Activated CD8-positive, alpha-beta memory T cell treated with anti-CD3 and anti-CD28 coated beads, Interleukin-2, amount 50 U/mL, for 24 hours (primary cell): ENCODE measurements around the gene RNF126.
"Not testable (repeated sequence)": the region's sequence is repeated elsewhere in the genome, so short reads cannot be mapped to it uniquely, and the experiment has no call there.

Experiments used
- DNase-seq: peaks from one replicate; pipeline ENCODE4 v3.0.0-alpha.2; 2020; ENCODE audit errors: extremely low read depth

The RNF126 gene

DNA sequence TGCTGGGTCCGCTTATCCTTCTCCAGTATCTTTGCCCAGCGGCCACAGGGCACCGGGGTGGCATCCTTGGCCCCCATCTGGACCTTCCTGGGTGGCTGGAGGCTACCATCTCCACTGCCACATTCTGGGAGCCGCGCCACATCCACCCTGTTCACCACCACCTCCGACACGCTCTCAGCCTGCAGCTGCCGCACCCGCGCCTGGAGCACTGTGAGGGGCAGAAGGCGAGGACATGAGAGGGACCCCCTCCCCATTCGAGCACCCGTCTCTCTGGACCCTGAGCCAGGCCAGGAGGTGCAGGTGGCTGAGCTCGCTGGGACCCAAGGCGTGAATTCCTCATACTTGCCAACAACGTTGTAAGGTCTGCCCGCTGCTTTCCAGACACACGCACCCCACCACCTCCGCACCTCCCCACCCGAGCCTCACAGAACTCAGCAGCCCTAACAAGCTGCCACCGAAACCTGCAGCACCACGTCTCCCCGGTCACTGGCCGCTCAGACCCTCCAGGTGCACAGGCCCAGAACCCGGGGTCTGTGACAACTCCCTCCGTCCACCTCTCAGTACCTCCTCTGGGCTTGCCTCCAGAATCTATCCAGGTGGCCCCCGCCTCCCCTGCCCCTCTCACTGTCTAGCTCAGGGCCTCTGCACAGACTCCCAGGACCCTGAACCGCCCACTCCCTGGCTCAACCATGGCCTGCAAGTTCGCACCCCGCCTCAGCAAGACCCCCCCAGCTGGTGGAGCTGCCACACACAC lies 32.9 kb downstream of the RNF126 start:
- no peak for DNase-seq

DNA sequence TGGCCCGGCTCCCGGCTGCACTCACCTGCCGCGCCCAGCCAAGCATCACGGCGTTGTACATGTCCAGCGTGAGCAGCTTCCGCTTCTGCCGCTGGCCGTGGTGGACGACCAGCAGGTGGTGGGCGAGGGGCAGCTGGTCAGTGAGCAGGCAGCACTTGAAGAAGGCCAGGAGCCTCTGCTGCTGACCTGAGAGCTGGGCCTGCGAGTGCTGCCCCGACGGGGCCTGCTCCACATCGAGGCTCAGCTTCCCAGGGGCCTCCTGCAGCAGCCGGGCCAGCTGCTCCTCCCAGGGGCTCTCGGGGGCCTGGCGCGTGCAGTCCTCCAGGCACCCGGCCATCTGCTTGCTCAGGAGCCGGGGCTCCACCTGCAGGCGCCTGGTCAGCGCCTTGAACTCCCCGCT lies 33.5 kb downstream of the RNF126 start:
- not testable (repeated sequence) for DNase-seq

- DNase-seq: no peak
Observed at GRCh38 chr19:628168-628567, 34.8 kb downstream of the RNF126 start.

DNA sequence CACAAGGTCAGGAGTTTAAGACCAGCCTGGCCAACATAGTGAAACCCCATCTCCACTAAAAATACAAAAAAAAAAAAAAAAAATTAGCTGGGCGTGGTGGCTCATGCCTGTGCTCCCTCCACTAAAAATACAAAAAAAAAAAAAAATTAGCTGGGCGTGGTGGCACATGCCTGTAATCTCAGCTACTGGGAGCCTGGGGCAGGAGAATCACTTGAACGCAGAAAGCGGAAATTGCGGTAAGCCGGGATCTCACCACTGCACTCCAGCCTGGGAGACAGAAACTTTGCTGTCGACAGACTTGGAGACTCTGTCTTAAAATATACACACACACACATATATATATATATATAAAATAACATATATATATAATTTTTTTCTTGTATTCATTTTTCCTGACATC lies 36.4 kb downstream of the RNF126 start:
- DNase-seq: not testable (repeated sequence)

- no peak for DNase-seq
Observed at GRCh38 chr19:625257-625656, 37.8 kb downstream of the RNF126 start.

- no peak for DNase-seq
Observed at GRCh38 chr19:624433-625109, 38.4 kb downstream of the RNF126 start.

- DNase-seq: no peak
Observed at GRCh38 chr19:623974-624373, 39.0 kb downstream of the RNF126 start.

DNA sequence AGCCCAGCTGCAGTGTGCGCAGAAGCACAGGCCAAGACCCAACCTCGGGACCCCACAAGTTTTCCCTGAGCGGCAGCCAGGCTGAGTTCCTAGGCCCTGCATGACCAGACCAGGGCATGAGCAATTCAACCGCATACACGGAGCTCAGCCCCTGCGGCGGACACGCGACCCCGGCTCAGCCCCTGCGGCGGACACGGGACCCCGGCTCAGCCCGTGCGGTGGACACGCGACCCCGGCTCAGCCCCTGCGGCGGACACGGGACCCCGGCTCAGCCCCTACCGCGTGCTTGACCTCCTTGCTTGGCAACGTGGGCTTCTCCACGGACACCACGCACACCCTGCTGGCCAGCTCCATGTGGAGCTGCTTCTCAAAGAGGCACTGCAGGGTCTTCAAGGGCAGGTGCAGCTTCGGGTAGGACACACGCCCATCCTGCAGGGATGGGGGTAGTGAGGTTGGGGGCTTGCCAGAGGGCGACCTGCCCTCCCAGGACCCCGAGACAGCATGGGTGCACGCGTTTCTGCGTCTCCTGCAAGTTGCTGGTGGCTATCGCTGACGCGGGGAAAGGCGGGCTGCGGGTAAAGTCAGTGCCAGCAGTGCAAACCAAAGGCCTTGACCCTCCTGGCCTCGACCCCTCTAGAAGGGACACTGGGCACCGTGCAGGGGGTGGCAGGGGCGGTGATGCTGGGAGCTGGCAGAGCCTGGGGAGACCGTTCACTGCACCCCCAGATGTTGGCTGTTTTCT lies 39.7 kb downstream of the RNF126 start:
- no peak for DNase-seq

GRCh38 chr19:622666-623065 lies 40.3 kb downstream of the RNF126 start:
- no peak for DNase-seq

GRCh38 chr19:621819-622218 lies 41.2 kb downstream of the RNF126 start:
- DNase-seq: no peak

GRCh38 chr19:621191-621590 lies 41.8 kb downstream of the RNF126 start:
- not testable (repeated sequence) for DNase-seq

DNA sequence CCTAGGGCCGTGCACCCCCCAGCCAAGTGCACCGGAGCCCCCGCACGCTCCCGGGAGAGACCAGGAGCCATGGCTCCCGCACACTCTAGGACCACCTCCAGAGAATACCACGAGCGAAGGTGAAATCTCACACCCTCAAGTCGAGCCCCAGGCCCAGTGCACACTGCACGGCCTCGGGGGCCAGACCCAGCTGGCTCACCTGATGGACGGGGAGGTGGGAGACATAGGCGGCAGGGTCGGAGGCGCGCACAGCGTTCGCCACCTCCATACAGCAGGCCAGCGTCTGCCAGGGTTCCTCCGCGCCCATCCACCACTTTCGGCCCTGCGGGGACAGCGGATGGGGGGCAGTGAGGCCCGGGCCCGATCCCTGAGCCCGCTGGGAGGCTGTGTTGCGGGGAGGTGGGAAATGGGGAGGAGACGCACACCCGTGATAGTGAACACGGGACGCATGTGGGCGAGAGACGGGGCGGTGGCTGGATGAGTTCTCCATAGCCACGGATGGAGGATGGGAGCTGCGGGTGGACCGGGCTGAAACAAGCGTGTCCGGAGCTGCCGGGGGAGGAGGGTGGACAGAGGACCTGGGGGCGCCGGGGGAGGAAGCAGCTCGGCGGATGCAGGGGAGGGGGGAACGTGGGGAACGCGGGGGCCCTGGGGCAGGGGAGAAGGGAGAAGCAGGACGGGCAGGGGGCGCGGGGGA lies 42.7 kb downstream of the RNF126 start:
- DNase-seq: no peak

DNA sequence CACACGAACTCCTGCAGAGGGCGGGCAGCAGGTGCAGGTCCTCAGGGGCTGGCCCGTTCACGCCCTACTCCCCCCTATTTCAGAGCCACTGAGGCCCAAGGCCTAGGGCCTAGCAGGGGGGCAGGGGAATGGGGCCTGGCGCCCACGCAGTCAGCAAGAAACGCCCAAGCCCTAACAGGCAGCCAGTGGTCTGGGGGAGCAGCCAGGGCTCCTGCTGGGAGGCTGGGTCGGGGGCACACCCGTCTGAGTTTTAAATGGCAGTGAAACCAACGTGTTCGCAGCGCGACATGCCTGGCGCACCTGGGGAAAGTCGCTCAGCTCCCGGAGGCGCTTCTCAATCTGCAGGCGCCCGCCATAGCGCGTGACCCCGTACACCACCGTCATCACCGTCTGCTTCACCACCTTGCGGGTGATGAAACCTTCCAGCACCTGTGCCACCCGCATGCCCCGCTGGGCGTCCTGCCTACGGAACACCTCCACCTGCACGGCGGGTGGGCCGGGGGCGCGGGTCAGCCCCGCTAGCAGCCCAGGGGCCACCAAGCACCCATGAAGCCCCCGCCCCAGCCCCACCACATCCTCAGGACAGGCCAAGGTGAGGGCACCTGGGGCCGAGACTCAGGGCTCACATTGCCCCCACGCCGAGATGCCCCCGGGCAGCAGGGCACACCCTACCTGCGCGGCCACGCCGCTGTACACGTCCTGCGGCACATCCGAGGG lies 43.6 kb downstream of the RNF126 start:
- DNase-seq: no peak

GRCh38 chr19:618674-619285 lies 44.2 kb downstream of the RNF126 start:
- DNase-seq: no peak

GRCh38 chr19:618247-618619 lies 44.8 kb downstream of the RNF126 start:
- no peak for DNase-seq

DNA sequence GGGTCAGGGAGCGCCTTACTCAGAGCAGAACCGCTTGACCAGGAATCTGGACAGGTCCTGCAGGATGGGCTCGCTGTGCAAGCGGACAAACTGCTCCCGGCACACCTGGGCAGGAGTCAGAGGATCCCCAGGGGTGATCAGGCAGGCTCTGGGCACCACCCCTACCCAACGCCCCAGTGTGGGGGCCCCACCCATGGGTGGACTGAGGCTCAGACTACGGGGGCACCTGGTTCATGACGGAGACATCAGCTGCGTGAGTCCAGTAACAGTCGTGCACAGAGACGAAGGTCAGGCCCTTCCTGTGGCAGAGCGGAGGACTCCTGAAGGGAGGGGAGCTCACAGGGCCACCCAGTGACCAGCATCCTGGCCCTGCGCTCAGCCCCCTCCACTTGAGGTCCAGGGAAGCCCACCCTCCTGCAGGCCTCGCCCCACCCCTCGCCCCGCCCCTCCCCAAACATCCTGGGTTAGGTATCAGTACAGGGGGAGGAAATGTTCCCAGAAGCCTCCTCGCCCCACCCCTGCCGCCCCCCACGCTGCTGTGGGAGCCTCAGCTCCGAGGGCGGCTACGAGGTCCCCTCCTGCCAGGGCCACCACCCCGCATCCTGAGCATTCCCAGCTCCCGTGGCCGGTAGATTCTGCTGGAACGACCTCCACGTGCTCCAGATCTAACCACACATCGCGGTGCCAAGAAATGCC lies 45.3 kb downstream of the RNF126 start:
- DNase-seq: no peak

DNA sequence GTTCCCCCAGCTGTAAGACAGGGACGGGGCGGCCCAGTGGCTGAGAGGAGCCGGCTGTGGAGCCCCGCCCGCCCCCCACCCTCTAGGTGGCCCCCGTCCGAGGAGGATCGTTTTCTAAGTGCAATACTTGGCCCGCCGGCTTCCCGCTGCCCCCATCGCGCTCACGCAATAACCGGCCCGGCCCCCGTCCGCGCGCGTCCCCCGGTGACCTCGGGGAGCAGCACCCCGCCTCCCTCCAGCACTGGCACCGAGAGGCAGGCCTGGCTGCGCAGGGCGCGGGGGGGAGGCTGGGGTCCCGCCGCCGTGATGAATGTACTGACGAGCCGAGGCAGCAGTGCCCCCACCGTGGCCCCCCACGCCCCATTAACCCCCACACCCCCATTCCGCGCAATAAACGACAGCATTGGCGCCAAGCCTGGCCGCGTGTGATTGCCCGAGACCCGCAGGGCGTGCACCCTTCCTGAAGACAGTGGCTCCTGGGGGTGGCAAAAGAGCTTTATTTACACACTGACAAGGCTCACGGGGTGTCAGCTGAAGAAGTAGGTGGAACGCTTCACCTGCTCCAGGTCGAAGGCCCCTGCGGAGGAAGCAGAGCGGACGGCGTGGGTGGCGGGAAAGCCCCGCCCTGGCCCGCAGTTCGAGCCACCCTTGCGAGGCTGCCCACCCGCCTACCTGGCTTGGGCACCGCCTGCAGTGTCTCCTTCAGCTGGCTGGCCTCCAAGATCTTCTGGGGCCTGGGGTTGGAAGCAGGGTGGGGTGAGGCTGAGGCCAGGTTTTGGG lies 46.1 kb downstream of the RNF126 start:
- no peak for DNase-seq

DNA sequence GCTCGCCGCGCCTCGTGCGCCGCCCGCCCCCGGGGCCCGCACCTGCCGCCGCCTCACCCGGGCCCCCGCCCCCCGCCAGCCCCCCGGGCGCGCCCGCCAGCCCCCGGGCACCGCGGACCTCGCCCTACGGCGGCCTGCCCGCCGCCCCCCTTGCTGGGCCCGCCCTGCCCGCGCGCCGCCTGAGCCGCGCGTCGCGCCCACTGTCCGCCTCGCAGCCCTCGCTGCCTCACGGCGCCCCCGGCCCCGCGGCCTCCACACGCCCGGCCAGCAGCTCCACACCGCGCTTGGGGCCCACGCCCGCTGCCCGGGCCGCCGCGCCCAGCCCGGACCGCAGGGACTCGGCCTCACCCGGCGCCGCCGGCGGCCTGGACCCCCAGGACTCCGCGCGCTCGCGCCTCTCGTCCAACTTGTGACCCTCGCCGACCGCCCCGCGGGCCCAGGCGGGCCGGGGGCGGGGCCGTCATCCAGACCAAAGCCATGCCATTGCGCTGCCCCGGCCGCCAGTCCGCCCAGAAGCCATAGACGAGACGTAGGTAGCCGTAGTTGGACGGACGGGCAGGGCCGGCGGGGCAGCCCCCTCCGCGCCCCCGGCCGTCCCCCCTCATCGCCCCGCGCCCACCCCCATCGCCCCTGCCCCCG lies 46.8 kb downstream of the RNF126 start:
- DNase-seq: no peak

GRCh38 chr19:615619-616018 lies 47.4 kb downstream of the RNF126 start:
- no peak for DNase-seq
